Fibroblast of pulmonary artery (primary cell): ENCODE results near the gene CCDC86.

Source experiments
- DNase-seq: peaks from one replicate; pipeline ENCODE4 v3.0.0-alpha.2; 2010; ENCODE audit warnings: low read depth
- H3K4me3 ChIP-seq: replicated peaks from 2 replicates; pipeline ENCODE4 v1.5.1; 2011; ENCODE audit warnings: low read depth, mild to moderate bottlenecking, control low read depth, low read length, moderate library complexity
- TF ChIP-seq, protein P1 (sequence below): IDR thresholded peaks from 2 replicates; pipeline ENCODE4 v1.5.1; 2011; ENCODE audit warnings: mild to moderate bottlenecking, control low read depth, low read length, inconsistent platforms; ENCODE audit errors: missing control alignments

CCDC86 gene

DNA sequence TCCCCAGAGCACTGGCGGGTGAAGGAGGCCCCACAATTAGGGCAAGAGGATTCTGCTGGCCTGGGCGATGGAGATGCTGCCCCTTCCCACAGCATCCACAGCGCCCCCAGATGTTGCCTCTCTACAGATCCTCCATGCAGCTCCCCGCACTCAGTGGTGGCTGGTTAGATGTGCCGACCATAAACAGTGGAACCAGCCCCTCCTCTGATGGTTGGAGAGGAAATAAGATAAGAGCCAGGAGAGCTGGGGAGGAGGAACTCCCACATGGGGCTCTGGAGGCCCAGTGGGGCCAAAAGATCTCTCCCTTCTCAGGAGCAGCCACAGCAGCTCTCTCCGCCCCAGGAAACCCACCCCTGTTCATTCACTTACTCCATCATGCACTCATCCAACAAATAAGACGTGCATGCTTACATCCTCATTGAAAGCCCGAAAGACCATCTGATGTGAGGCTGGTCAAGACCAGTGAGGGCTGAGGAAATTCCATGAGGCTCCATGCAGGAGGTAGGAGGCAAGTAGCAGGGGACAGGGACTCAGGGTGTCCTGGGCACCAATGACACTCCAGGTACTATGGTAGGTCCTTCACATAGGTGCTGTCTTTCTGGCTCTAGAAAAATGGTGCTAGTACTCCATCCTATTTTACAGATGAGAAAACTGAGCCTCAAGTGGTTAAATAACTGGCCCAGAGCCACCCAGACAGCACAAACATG, 12.4 kb downstream of the CCDC86 start:
- no peak for DNase-seq
- H3K4me3 ChIP-seq = no peak overlapping the region
- TF ChIP-seq, protein P1, sequence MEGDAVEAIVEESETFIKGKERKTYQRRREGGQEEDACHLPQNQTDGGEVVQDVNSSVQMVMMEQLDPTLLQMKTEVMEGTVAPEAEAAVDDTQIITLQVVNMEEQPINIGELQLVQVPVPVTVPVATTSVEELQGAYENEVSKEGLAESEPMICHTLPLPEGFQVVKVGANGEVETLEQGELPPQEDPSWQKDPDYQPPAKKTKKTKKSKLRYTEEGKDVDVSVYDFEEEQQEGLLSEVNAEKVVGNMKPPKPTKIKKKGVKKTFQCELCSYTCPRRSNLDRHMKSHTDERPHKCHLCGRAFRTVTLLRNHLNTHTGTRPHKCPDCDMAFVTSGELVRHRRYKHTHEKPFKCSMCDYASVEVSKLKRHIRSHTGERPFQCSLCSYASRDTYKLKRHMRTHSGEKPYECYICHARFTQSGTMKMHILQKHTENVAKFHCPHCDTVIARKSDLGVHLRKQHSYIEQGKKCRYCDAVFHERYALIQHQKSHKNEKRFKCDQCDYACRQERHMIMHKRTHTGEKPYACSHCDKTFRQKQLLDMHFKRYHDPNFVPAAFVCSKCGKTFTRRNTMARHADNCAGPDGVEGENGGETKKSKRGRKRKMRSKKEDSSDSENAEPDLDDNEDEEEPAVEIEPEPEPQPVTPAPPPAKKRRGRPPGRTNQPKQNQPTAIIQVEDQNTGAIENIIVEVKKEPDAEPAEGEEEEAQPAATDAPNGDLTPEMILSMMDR = no peak

DNA sequence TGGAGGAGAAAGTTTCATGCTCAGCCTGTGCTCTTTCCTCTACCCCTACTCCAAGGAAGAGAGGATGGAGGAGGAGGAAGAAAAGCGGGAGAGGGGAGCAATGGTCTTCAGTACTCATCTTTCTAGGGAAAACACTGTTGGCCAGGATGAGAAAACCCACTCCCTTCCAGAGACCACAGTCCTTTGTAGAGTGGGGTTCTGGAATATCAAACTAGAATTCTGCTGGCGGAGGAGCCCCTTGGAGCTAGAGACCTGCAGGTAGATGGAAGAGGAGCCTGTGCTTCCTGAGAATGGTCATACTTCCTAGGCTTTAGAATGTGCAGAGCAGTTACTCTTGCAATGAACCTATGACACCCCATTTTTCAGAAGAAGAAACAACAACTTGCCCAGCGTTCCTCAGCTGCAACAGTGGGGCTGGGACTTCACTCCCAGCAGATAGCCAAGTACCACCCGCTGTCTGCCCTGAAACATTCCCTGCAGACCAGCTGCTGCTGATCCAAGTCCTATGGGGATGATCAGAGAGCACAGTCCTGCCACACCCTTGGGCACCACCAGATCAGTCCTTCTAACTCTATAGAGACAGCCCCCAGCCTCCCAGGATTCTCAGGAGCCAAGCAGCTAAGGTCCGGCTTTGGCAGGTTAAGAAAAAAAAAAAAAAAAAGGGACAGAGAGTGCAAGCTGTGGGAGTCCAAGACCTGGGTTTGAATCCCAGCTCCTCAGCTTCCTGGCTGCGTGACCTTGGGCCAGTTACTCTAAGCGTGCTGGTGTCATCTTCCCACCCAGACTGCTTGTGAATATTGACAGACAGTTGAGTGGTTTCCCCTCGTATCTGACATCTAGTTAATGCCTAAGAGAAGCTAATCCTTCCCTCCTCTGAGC, 13.2 kb downstream of the CCDC86 start:
- no peak for DNase-seq
- H3K4me3 ChIP-seq = no peak overlapping the region
- TF ChIP-seq, protein P1 = no peak

DNA sequence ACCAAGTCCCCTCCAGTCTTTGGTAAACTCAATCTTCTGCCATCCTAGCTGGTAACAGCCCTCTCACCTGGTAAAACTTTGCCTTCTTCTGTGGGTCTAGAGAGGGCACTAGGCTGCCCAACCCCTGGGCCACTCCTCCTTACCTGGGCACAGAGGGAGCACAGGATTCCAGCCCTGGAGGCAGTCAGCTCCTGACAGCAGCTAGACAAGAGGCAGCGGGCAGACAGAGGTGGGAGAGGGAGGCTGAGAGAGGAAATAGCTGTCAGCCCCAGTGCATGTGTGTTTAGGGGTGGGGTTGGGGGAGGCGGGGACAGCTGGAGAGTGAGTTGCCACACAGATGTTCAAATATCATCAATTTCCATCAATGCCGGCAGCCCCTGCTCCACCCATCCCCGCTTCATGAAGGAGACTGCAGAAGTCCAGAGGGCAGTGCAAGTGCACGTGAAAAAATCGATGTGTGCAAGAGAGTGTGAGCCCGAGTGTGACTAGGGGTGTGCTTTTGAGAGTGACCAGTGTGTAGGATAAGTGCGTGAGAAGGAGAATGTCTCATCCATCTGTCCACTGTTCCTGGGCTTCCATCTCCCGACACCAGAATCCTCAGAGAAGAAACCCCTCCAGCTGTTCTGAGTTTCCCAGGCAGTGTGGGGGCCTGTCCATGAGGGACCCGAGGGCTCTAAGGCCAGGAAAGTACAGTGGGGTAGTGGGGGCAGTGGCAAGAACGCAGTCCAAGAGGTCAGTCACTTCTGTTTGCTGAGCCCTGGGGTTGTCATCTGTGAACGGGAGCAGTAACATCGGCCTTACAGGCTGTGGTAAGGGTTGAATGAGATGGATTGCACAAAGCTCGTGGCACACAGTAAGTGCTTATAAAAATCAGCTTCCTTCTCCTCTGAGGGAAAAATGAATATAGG, 14.1 kb downstream of the CCDC86 start, which contains the start of gene PTGDR2:
TSS of gene PTGDR2 (minus strand) at position 225 of the 908 bp plus-strand sequence. CDS start 2,228 bp downstream, outside the sequence.
- TF ChIP-seq, protein P1 = no peak
- no peak for DNase-seq
- H3K4me3 ChIP-seq = no peak within 1 kb of the TSS

DNA sequence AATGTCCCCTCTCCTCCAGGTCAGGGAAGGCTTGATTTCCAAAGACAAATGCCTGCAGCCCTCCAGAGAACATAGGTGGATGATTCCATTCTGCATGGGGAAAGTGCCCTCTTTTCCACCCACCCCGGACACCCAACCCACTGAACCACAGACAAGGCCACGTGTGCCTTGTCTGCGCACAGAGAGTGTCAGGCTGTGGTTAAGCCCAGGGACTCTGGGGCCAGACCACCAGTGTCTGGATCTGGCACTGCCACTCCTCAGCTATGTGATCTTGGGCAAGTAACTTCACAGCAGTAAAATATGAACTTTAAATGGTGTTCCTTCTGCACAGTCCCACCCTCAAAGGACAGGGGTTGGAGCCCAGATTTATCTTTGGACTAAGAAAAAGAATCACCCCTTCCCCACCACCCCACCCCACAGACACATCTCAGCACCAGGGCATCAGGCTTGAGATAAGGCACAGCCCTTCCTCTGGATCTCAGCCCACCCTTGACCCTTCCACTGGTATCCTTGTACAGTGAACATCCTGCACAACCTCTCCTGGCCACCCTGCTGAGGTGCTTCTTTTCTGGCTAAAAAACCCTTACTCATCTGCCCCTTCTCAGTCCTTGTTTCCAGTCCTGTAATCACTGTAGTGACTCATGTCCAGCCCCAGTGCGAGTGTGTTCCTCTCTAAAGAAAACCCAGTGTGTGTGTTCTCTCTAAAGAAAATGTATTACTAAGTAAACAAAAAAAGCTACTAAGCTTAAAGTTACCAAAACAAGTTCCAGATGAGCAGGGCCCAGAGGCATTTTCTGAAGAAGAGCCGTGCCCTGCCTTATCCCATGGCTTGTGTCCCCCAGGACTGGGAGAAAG, 15.7 kb downstream of the CCDC86 start:
- TF ChIP-seq, protein P1 = no peak
- DNase-seq = no peak
- no peak overlapping the region for H3K4me3 ChIP-seq

DNA sequence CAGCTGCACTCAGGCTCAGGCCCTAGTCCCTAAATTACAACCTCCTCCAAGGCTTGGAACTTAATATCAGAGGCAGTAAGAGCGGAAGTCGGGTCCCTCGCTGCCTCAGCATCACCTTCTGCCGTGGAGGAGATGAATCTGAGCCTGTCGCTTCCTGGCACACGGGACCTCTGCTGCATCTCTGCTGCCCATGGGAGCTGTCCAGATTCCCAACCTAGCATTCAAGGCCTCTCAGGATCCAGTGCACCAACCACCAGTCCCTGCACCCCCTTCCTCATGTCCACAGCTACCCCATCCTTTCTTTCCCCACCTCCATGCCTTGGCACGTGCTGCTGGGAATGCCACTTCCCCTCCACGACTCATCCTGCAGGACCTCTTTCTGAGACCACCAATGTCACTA, 16.3 kb downstream of the CCDC86 start:
- TF ChIP-seq, protein P1 = no peak
- H3K4me3 ChIP-seq = no peak overlapping the region
- no peak for DNase-seq
